Stimulated activated CD4-positive, alpha-beta T cell treated with anti-CD3 and anti-CD28 coated beads, TNF-alpha, amount 100 ng/mL, for 4 hours (primary cell): Measurements from ENCODE around the gene ERC2.

ENCODE experiments used
- DNase-seq, 3 experiments: peaks; one replicate each; pipeline ENCODE4 v3.0.0-alpha.2; 2020; ENCODE audit warnings: low read depth in 3 of 3

The ERC2 gene

GRCh38 chr3:55795746-55796145, 672.5 kb downstream of the ERC2 start:
- DNase-seq = no peak

- DNase-seq = no peak
Measured at GRCh38 chr3:55795296-55795695, 673.0 kb downstream of the ERC2 start.

- DNase-seq = no peak
Measured at GRCh38 chr3:55792742-55793141, 675.5 kb downstream of the ERC2 start.

GRCh38 chr3:55792009-55792408, 676.3 kb downstream of the ERC2 start:
- no peak for DNase-seq

- DNase-seq = no peak
Measured at GRCh38 chr3:55790596-55791350, 677.5 kb downstream of the ERC2 start.

GRCh38 chr3:55789516-55789915, 678.8 kb downstream of the ERC2 start:
- DNase-seq = no peak

GRCh38 chr3:55782807-55783206, 685.5 kb downstream of the ERC2 start:
- DNase-seq = no peak

- DNase-seq = no peak
Measured at GRCh38 chr3:55782351-55782750, 685.9 kb downstream of the ERC2 start.

GRCh38 chr3:55780913-55781312, 687.4 kb downstream of the ERC2 start:
- DNase-seq = no peak

GRCh38 chr3:55779543-55779942, 688.7 kb downstream of the ERC2 start:
- no peak for DNase-seq

- DNase-seq = no peak
Measured at GRCh38 chr3:55775366-55776154, 692.7 kb downstream of the ERC2 start.

- DNase-seq = no peak
Measured at GRCh38 chr3:55774856-55775255, 693.4 kb downstream of the ERC2 start.

- DNase-seq = no peak
Measured at GRCh38 chr3:55771503-55771902, 696.8 kb downstream of the ERC2 start.

- no peak for DNase-seq
Measured at GRCh38 chr3:55770077-55770476, 698.2 kb downstream of the ERC2 start.

GRCh38 chr3:55766753-55767152, 701.5 kb downstream of the ERC2 start:
- DNase-seq = no peak

GRCh38 chr3:55765906-55766701, 702.2 kb downstream of the ERC2 start:
- DNase-seq = no peak

- DNase-seq = no peak
Measured at GRCh38 chr3:55765398-55765797, 702.9 kb downstream of the ERC2 start.

GRCh38 chr3:55756976-55757375, 711.3 kb downstream of the ERC2 start:
- DNase-seq = no peak

GRCh38 chr3:55755516-55756205, 712.6 kb downstream of the ERC2 start:
- DNase-seq = no peak

GRCh38 chr3:55752911-55753310, 715.4 kb downstream of the ERC2 start:
- DNase-seq = no peak

- DNase-seq = no peak
Measured at GRCh38 chr3:55751730-55752129, 716.5 kb downstream of the ERC2 start.

GRCh38 chr3:55750525-55750924, 717.7 kb downstream of the ERC2 start:
- no peak for DNase-seq
